ENCODE measurements around the gene KBTBD2. TPM values are rescaled to one million over a fixed set of nuclear protein-coding genes. Genes with fewer than 3 reads are reported as not detected.
A peak's percentile ranks its signal among the peaks of the same experiment; 100 is the strongest.

The KBTBD2 gene
- total RNA-seq, 2 donors from 2014 or later: 13.3 to 38.7 TPM

GRCh38 chr7:32893722-32894121 lies 2.2 kb upstream of the KBTBD2 start:
- TF ChIP-seq, protein P1, sequence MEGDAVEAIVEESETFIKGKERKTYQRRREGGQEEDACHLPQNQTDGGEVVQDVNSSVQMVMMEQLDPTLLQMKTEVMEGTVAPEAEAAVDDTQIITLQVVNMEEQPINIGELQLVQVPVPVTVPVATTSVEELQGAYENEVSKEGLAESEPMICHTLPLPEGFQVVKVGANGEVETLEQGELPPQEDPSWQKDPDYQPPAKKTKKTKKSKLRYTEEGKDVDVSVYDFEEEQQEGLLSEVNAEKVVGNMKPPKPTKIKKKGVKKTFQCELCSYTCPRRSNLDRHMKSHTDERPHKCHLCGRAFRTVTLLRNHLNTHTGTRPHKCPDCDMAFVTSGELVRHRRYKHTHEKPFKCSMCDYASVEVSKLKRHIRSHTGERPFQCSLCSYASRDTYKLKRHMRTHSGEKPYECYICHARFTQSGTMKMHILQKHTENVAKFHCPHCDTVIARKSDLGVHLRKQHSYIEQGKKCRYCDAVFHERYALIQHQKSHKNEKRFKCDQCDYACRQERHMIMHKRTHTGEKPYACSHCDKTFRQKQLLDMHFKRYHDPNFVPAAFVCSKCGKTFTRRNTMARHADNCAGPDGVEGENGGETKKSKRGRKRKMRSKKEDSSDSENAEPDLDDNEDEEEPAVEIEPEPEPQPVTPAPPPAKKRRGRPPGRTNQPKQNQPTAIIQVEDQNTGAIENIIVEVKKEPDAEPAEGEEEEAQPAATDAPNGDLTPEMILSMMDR (IDR thresholded peaks at IDR 0.05): no peak
- TF ChIP-seq POLR2A (IDR thresholded peaks at IDR 0.05): no peak
- TF ChIP-seq POLR2AphosphoS5 (IDR thresholded peaks at IDR 0.05): no peak
- no peaks in the 10 kb centered on the region for H3K36me3 ChIP-seq

DNA sequence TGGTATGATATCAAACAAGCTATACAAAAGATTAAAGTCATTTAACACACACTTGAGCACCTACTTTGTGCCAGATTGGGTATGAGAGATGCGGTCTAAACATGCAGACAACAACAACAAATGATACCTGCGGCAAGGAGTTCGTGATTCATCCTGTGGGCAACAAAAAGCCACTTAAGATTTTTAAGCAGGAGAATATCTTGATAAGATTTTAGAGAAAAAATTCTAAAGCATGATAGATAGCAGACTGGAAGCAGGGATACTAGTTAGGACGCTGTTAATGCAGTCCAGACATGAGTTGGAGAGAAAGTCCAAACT lies 1.6 kb upstream of the KBTBD2 start:
- H3K4me3 ChIP-seq: no peak overlapping the region
- H3K9me3 ChIP-seq: no peaks in the 10 kb centered on the region
- no peaks in the 10 kb centered on the region for H3K36me3 ChIP-seq
- H3K27me3 ChIP-seq (replicated peaks; ENCODE audit: insufficient read depth): no peaks in the 10 kb centered on the region
- H3K4me1 ChIP-seq (replicated peaks): no peaks in the 10 kb centered on the region
- no peak for DNase-seq (ENCODE audit: low spot score)
- TF ChIP-seq POLR2A (IDR thresholded peaks at IDR 0.05) (no peak), POLR2AphosphoS5 (IDR thresholded peaks at IDR 0.05) (no peak)
- TF ChIP-seq, protein P1 (IDR thresholded peaks at IDR 0.05): no peak
- intact Hi-C loops (cut with DNase I): loop anchor here (5.0 to 10.0 kb wide), 4 partner anchors 49 to 169 kb away; partner anchors contain the start of genes FKBP9 and NT5C3A
- 57% methylated on average over 4 of the region's 4 CpGs for WGBS
- peak overlapping the region; percentile 99 for H3K27ac ChIP-seq

More at GRCh38 chr7:32893722-32894121, 2.2 kb upstream of the KBTBD2 start:
- no peak for DNase-seq (ENCODE audit: low spot score)
- no peaks in the 10 kb centered on the region for H3K4me1 ChIP-seq (replicated peaks)
- peak overlapping the region; percentile 99 for H3K27ac ChIP-seq
- 92% methylated on average over 3 of the region's 3 CpGs for WGBS
- no peaks in the 10 kb centered on the region for H3K27me3 ChIP-seq (replicated peaks; ENCODE audit: insufficient read depth)
- intact Hi-C loops (cut with DNase I): loop anchor here (5.0 to 10.0 kb wide), 4 partner anchors 49 to 169 kb away; partner anchors contain the start of genes FKBP9 and NT5C3A
- H3K4me3 ChIP-seq: no peak overlapping the region
- no peaks in the 10 kb centered on the region for H3K9me3 ChIP-seq

GRCh38 chr7:32892521-32893206 lies 1.1 kb upstream of the KBTBD2 start:
- TF ChIP-seq, protein P1 (IDR thresholded peaks at IDR 0.05): no peak
- TF ChIP-seq POLR2A (IDR thresholded peaks at IDR 0.05) (no peak), POLR2AphosphoS5 (IDR thresholded peaks at IDR 0.05) (no peak)
- DNase-seq (ENCODE audit: low spot score): peak; percentile 28
- Histone ChIP-seq H3K27ac (peak overlapping the region; percentile 99), H3K4me1 (replicated peaks) (no peaks in the 10 kb centered on the region), H3K4me3 (peak overlapping the region; percentile 94 to 99), H3K27me3 (replicated peaks; ENCODE audit: insufficient read depth) (no peaks in the 10 kb centered on the region), H3K36me3 (no peaks in the 10 kb centered on the region), H3K9me3 (no peaks in the 10 kb centered on the region)
- intact Hi-C loops (cut with DNase I): loop anchor here (5.0 to 10.0 kb wide), 4 partner anchors 50 to 170 kb away; partner anchors contain the start of genes FKBP9 and NT5C3A
- whole genome bisulfite sequencing: under 1% methylated on average over 22 of the region's 22 CpGs

DNA sequence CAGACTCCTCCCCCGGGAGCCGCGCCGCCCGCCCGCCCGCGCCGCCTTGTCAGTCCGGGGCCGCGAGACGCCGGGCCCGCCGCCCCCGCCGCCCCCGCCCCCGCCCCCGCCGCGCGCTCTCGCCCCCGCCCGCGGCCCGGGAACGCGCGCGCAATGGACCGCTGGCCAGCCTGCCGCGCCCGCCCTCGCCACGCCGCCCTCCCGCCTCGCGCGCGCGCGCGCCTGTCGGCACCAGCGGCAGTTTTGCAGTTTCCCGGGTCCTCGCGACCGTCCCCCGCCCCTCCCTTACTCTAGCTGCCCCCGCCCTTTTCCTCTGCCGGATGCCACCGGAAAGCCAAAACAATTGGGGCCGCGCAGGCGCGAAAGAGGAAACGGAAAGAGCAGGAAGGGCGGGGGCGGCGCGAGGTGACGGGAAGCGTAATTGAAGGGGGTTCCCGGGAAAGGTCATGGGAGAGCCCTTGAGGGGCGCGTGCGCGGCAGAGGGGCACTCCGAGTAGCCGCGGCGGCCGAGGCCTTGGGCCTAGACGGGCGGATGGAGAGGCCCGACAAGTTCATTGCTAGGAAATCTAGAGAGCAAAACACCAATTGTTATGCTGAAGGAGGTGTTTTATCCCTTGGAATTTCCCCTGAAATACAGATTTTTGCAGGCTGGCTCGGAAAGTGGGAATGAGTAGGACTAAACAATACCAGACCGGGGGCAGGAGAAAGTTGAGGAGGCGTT lies 400 bp upstream of the KBTBD2 start:
- Histone ChIP-seq H3K4me3 (peak overlapping the region; percentile 94 to 99), H3K9me3 (no peaks in the 10 kb centered on the region), H3K36me3 (no peaks in the 10 kb centered on the region), H3K4me1 (replicated peaks) (peaks cover 5% of the 10 kb centered on the region), H3K27me3 (replicated peaks; ENCODE audit: insufficient read depth) (no peaks in the 10 kb centered on the region), H3K27ac (peak overlapping the region; percentile 99)
- WGBS: under 1% methylated on average over 34 of the region's 85 CpGs
- peak; percentile 96 for DNase-seq (ENCODE audit: low spot score)
- TF ChIP-seq POLR2A (IDR thresholded peaks at IDR 0.05) (peak; percentile 70), POLR2AphosphoS5 (IDR thresholded peaks at IDR 0.05) (peak; percentile 94)
- TF ChIP-seq, protein P1 (IDR thresholded peaks at IDR 0.05): no peak
- intact Hi-C loops (cut with DNase I): loop anchor here (5.0 to 10.0 kb wide), 4 partner anchors 50 to 170 kb away; partner anchors contain the start of genes FKBP9 and NT5C3A
